ENCODE results near the gene MYCN.

DNA sequence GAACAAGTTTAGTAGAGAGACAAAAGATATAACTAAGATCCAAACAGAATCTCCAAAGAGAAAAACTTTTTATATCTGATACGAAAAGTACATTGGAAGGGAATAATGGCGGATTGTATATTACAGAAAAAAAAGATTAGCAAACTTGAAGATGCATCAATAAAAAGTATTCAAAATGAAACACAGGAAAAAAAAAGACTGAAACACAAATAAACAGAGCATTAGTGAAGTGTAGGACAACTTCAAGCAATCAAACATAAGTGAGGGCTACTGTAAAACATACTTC lies 41.1 kb upstream of the MYCN start:
- TF ChIP-seq, protein P1, sequence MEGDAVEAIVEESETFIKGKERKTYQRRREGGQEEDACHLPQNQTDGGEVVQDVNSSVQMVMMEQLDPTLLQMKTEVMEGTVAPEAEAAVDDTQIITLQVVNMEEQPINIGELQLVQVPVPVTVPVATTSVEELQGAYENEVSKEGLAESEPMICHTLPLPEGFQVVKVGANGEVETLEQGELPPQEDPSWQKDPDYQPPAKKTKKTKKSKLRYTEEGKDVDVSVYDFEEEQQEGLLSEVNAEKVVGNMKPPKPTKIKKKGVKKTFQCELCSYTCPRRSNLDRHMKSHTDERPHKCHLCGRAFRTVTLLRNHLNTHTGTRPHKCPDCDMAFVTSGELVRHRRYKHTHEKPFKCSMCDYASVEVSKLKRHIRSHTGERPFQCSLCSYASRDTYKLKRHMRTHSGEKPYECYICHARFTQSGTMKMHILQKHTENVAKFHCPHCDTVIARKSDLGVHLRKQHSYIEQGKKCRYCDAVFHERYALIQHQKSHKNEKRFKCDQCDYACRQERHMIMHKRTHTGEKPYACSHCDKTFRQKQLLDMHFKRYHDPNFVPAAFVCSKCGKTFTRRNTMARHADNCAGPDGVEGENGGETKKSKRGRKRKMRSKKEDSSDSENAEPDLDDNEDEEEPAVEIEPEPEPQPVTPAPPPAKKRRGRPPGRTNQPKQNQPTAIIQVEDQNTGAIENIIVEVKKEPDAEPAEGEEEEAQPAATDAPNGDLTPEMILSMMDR (IDR thresholded peaks at IDR 0.05; ENCODE audit: insufficient read depth, low read length, poor library complexity, severe bottlenecking) = no peak
- TF ChIP-seq EZH2phosphoT487 (conservative IDR thresholded peaks at IDR 0.05; ENCODE audit: low read length) = no peak
